Activated naive CD4-positive, alpha-beta T cell treated with anti-CD3 and anti-CD28 coated beads, Interleukin-2, amount 10 ng/mL, durations not matched to agents 7 days and 5 days (primary cell): ENCODE results near the gene CELF4.

Source experiments
- CTCF ChIA-PET: fragments of 350-600 bp; sonication (Branson Sonifier 250); formaldehyde crosslinking; loops from one replicate; lab custom pipeline; 2021; ENCODE audit warnings: antibody characterized with exemption; lab: Charles Lee
- DNase-seq: peaks from one replicate; pipeline ENCODE4 v3.0.0-alpha.2; 2020
- H3K27ac Mint-ChIP-seq: one replicate; pipeline ENCODE4 v1.8.0; 2021; ENCODE audit warnings: mild to moderate bottlenecking, moderate library complexity, mixed read lengths
- H3K27me3 Mint-ChIP-seq: one replicate; pipeline ENCODE4 v1.8.0; 2021; ENCODE audit warnings: mild to moderate bottlenecking, mixed read lengths
- H3K36me3 Mint-ChIP-seq: one replicate; pipeline ENCODE4 v1.8.0; 2021; ENCODE audit warnings: mixed read lengths
- H3K4me1 Mint-ChIP-seq: one replicate; pipeline ENCODE4 v1.8.0; 2021; ENCODE audit warnings: mixed read lengths
- H3K4me3 Mint-ChIP-seq: one replicate; pipeline ENCODE4 v1.8.0; 2021; ENCODE audit warnings: mild to moderate bottlenecking, moderate library complexity, mixed read lengths
- H3K9me3 Mint-ChIP-seq: one replicate; pipeline ENCODE4 v1.8.0; 2021; ENCODE audit warnings: mixed read lengths

Gene CELF4

GRCh38 chr18:37546651-37547050, 18.9 kb downstream of the CELF4 start:
- Mint-ChIP-seq H3K4me3 (no peak overlapping the region), H3K4me1 (no peaks in the 10 kb centered on the region), H3K27ac (no peak overlapping the region), H3K9me3 (no peaks in the 10 kb centered on the region), H3K36me3 (no peaks in the 10 kb centered on the region), H3K27me3 (no peaks in the 10 kb centered on the region)
- DNase-seq: no peak
- CTCF ChIA-PET: interaction anchor here (1.7 kb wide), 1 partner anchor 9 kb away, joined by 4 read pairs; no protein-coding TSS in a partner anchor

- H3K36me3 Mint-ChIP-seq: no peaks in the 10 kb centered on the region
- DNase-seq: no peak
- CTCF ChIA-PET: interaction anchor here (1.7 kb wide), 1 partner anchor 9 kb away, joined by 4 read pairs; no protein-coding TSS in a partner anchor
- no peaks in the 10 kb centered on the region for H3K4me1 Mint-ChIP-seq
- H3K27me3 Mint-ChIP-seq: no peaks in the 10 kb centered on the region
- no peak overlapping the region for H3K27ac Mint-ChIP-seq
- H3K4me3 Mint-ChIP-seq: no peak overlapping the region
- H3K9me3 Mint-ChIP-seq: no peaks in the 10 kb centered on the region
Observed at GRCh38 chr18:37546272-37546537, 19.4 kb downstream of the CELF4 start.

GRCh38 chr18:37545461-37546271, 19.9 kb downstream of the CELF4 start:
- CTCF ChIA-PET: no interaction called here
- H3K4me1 Mint-ChIP-seq: no peaks in the 10 kb centered on the region
- H3K27ac Mint-ChIP-seq: no peak overlapping the region
- no peak overlapping the region for H3K4me3 Mint-ChIP-seq
- no peak for DNase-seq
- H3K9me3 Mint-ChIP-seq: no peaks in the 10 kb centered on the region
- H3K27me3 Mint-ChIP-seq: peaks cover 1% of the 10 kb centered on the region
- H3K36me3 Mint-ChIP-seq: no peaks in the 10 kb centered on the region

- peaks cover 5% of the 10 kb centered on the region for H3K27me3 Mint-ChIP-seq
- no peak overlapping the region for H3K27ac Mint-ChIP-seq
- no peaks in the 10 kb centered on the region for H3K4me1 Mint-ChIP-seq
- H3K9me3 Mint-ChIP-seq: no peaks in the 10 kb centered on the region
- CTCF ChIA-PET: no interaction called here
- H3K4me3 Mint-ChIP-seq: no peak overlapping the region
- H3K36me3 Mint-ChIP-seq: no peaks in the 10 kb centered on the region
- no peak for DNase-seq
Observed at GRCh38 chr18:37544713-37545112, 20.9 kb downstream of the CELF4 start.

GRCh38 chr18:37544217-37544616, 21.4 kb downstream of the CELF4 start:
- no peak for DNase-seq
- H3K36me3 Mint-ChIP-seq: no peaks in the 10 kb centered on the region
- CTCF ChIA-PET: no interaction called here
- H3K27ac Mint-ChIP-seq: no peak overlapping the region
- H3K27me3 Mint-ChIP-seq: peaks cover 8% of the 10 kb centered on the region
- H3K4me1 Mint-ChIP-seq: no peaks in the 10 kb centered on the region
- no peak overlapping the region for H3K4me3 Mint-ChIP-seq
- no peaks in the 10 kb centered on the region for H3K9me3 Mint-ChIP-seq

GRCh38 chr18:37543321-37543720, 22.3 kb downstream of the CELF4 start:
- no peaks in the 10 kb centered on the region for H3K36me3 Mint-ChIP-seq
- CTCF ChIA-PET: no interaction called here

GRCh38 chr18:37541517-37541916, 24.1 kb downstream of the CELF4 start:
- H3K4me1 Mint-ChIP-seq: no peaks in the 10 kb centered on the region
- peaks cover 24% of the 10 kb centered on the region for H3K27me3 Mint-ChIP-seq
- no peaks in the 10 kb centered on the region for H3K9me3 Mint-ChIP-seq
- CTCF ChIA-PET: no interaction called here
- DNase-seq: no peak
- no peak overlapping the region for H3K27ac Mint-ChIP-seq
- no peaks in the 10 kb centered on the region for H3K36me3 Mint-ChIP-seq
- H3K4me3 Mint-ChIP-seq: no peak overlapping the region

More at GRCh38 chr18:37543321-37543720, 22.3 kb downstream of the CELF4 start:
- H3K27ac Mint-ChIP-seq: no peak overlapping the region
- no peaks in the 10 kb centered on the region for H3K4me1 Mint-ChIP-seq
- H3K27me3 Mint-ChIP-seq: peaks cover 17% of the 10 kb centered on the region
- H3K4me3 Mint-ChIP-seq: no peak overlapping the region
- DNase-seq: no peak
- no peaks in the 10 kb centered on the region for H3K9me3 Mint-ChIP-seq

GRCh38 chr18:37540424-37541138, 25.0 kb downstream of the CELF4 start:
- no peaks in the 10 kb centered on the region for H3K4me1 Mint-ChIP-seq

GRCh38 chr18:37539236-37539635, 26.4 kb downstream of the CELF4 start:
- Mint-ChIP-seq H3K4me1 (no peaks in the 10 kb centered on the region), H3K36me3 (no peaks in the 10 kb centered on the region), H3K4me3 (no peak overlapping the region), H3K27ac (no peak overlapping the region), H3K9me3 (no peaks in the 10 kb centered on the region), H3K27me3 (peaks cover 24% of the 10 kb centered on the region)
- DNase-seq: no peak
- CTCF ChIA-PET: no interaction called here

More at GRCh38 chr18:37540424-37541138, 25.0 kb downstream of the CELF4 start:
- Mint-ChIP-seq H3K27ac (no peak overlapping the region), H3K36me3 (no peaks in the 10 kb centered on the region), H3K9me3 (no peaks in the 10 kb centered on the region), H3K27me3 (peaks cover 24% of the 10 kb centered on the region), H3K4me3 (no peak overlapping the region)
- CTCF ChIA-PET: no interaction called here
- DNase-seq: no peak

- Mint-ChIP-seq H3K27me3 (peaks cover 24% of the 10 kb centered on the region), H3K4me3 (no peak overlapping the region), H3K9me3 (no peaks in the 10 kb centered on the region), H3K27ac (no peak overlapping the region), H3K36me3 (no peaks in the 10 kb centered on the region), H3K4me1 (no peaks in the 10 kb centered on the region)
- DNase-seq: no peak
- CTCF ChIA-PET: interaction anchor here (1.1 kb wide), 1 partner anchor 153 kb away, joined by 3 read pairs; no protein-coding TSS in a partner anchor
Observed at GRCh38 chr18:37538526-37539205, 26.9 kb downstream of the CELF4 start.

- Mint-ChIP-seq H3K9me3 (no peaks in the 10 kb centered on the region), H3K4me1 (no peaks in the 10 kb centered on the region), H3K36me3 (no peaks in the 10 kb centered on the region), H3K4me3 (no peak overlapping the region), H3K27ac (no peak overlapping the region), H3K27me3 (peaks cover 24% of the 10 kb centered on the region)
- CTCF ChIA-PET: interaction anchor here (0.8 to 1.2 kb wide), 4 partner anchors 9 to 153 kb away, joined by 3 to 4 read pairs (median 4); no protein-coding TSS in a partner anchor
- DNase-seq: peak; percentile 60
Observed at GRCh38 chr18:37537868-37538525, 27.6 kb downstream of the CELF4 start.

GRCh38 chr18:37536656-37537055, 28.9 kb downstream of the CELF4 start:
- no peak overlapping the region for H3K4me3 Mint-ChIP-seq
- no peak overlapping the region for H3K27ac Mint-ChIP-seq
- DNase-seq: no peak
- no peaks in the 10 kb centered on the region for H3K36me3 Mint-ChIP-seq
- no peaks in the 10 kb centered on the region for H3K9me3 Mint-ChIP-seq
- no peaks in the 10 kb centered on the region for H3K4me1 Mint-ChIP-seq
- CTCF ChIA-PET: no interaction called here
- H3K27me3 Mint-ChIP-seq: peaks cover 24% of the 10 kb centered on the region

- Mint-ChIP-seq H3K9me3 (no peaks in the 10 kb centered on the region), H3K4me1 (no peaks in the 10 kb centered on the region), H3K27me3 (peaks cover 27% of the 10 kb centered on the region), H3K27ac (no peak overlapping the region), H3K4me3 (no peak overlapping the region), H3K36me3 (no peaks in the 10 kb centered on the region)
- DNase-seq: no peak
- CTCF ChIA-PET: no interaction called here
Observed at GRCh38 chr18:37535968-37536367, 29.6 kb downstream of the CELF4 start.

- CTCF ChIA-PET: no interaction called here
- H3K9me3 Mint-ChIP-seq: no peaks in the 10 kb centered on the region
- peaks cover 25% of the 10 kb centered on the region for H3K27me3 Mint-ChIP-seq
- H3K4me3 Mint-ChIP-seq: no peak overlapping the region
- H3K27ac Mint-ChIP-seq: no peak overlapping the region
- H3K36me3 Mint-ChIP-seq: no peaks in the 10 kb centered on the region
- no peaks in the 10 kb centered on the region for H3K4me1 Mint-ChIP-seq
- no peak for DNase-seq
Observed at GRCh38 chr18:37534627-37535026, 31.0 kb downstream of the CELF4 start.
